ENCODE results near the gene ACAD8.

DNA sequence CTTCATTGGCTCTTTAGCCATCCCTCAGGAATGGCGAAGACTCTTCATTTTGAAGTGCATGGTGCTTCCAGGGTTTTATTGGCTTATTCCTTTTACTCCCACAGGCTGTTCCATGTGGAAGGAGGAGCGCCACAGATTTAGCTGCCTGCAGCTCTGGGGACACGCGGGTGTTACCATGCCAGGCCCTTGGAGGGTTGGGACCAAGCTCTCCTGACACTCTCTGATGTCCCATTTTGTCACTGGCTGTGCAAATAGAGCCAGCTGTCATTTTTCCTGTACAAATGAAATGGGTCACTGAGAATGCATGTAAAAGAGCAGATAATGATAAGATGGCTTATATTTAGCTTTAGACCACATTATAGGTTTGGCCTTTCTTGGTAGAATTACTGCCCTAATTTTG lies 9.5 kb upstream of the ACAD8 start:
- TF ChIP-seq, protein P1, sequence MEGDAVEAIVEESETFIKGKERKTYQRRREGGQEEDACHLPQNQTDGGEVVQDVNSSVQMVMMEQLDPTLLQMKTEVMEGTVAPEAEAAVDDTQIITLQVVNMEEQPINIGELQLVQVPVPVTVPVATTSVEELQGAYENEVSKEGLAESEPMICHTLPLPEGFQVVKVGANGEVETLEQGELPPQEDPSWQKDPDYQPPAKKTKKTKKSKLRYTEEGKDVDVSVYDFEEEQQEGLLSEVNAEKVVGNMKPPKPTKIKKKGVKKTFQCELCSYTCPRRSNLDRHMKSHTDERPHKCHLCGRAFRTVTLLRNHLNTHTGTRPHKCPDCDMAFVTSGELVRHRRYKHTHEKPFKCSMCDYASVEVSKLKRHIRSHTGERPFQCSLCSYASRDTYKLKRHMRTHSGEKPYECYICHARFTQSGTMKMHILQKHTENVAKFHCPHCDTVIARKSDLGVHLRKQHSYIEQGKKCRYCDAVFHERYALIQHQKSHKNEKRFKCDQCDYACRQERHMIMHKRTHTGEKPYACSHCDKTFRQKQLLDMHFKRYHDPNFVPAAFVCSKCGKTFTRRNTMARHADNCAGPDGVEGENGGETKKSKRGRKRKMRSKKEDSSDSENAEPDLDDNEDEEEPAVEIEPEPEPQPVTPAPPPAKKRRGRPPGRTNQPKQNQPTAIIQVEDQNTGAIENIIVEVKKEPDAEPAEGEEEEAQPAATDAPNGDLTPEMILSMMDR (IDR thresholded peaks at IDR 0.05), result no peak
- no peak for TF ChIP-seq EZH2 (IDR thresholded peaks at IDR 0.05)
- TF ChIP-seq EZH2phosphoT487 (IDR thresholded peaks at IDR 0.05), result no peak
